K562 (cell line): ENCODE results near the gene TMPRSS5. TPM values are rescaled to one million over a fixed set of nuclear protein-coding genes. Genes with fewer than 3 reads are reported as not detected.

Source experiments
- BHLHE40 ChIP-seq: IDR thresholded peaks from 2 replicates; pipeline ENCODE4 v1.6.1; 2011; ENCODE audit warnings: low read length, improper control_type of control experiment
- CHCHD3 ChIP-seq: fragments of 250-450 bp; sonication (Bioruptor Pico); IDR thresholded peaks from 2 replicates; pipeline ENCODE4 v2.1.2; 2022; ENCODE audit warnings: mild to moderate bottlenecking
- ETV1 ChIP-seq: fragments of 450-650 bp; conservative IDR thresholded peaks from 2 replicates; pipeline ENCODE4 v1.6.1; 2016; ENCODE audit warnings: missing genetic modification characterization, control low read depth, low read depth, missing compliant biosample characterization
- EWSR1 ChIP-seq: fragments of 450-650 bp; IDR thresholded peaks from 2 replicates; pipeline ENCODE4 v1.6.1; 2018; ENCODE audit warnings: borderline replicate concordance, mild to moderate bottlenecking, low read depth, moderate library complexity; ENCODE audit not compliant: partially characterized antibody
- FOXM1 ChIP-seq, 2 experiments: fragments of 450-650 bp in 1 of 2; sonication (generic) in 1 of 2; formaldehyde crosslinking in 1 of 2; IDR thresholded peaks; 2 replicates each; pipeline versions ENCODE4 v1.6.1 to v1.9.0; 2017 to 2022; ENCODE audit warnings: low read depth in 2 of 2, mild to moderate bottlenecking in 2 of 2, missing genetic modification reagents in 1 of 2, moderate library complexity in 1 of 2
- HIVEP1 ChIP-seq: fragments of 250-450 bp; sonication (Bioruptor Pico); IDR thresholded peaks from 2 replicates; pipeline ENCODE4 v1.4.0; 2020; ENCODE audit warnings: mild to moderate bottlenecking
- IRF1 ChIP-seq: sonication (generic); formaldehyde crosslinking; IDR thresholded peaks from 2 replicates; pipeline ENCODE4 v1.8.0; 2022; ENCODE audit warnings: missing genetic modification reagents, mild to moderate bottlenecking, borderline replicate concordance
- IRF9 ChIP-seq: fragments of 450-650 bp; IDR thresholded peaks from 2 replicates; pipeline ENCODE4 v1.6.1; 2016; ENCODE audit warnings: missing biosample characterization, missing genetic modification characterization
- KDM2B ChIP-seq: fragments of 250-450 bp; sonication (Bioruptor Pico); IDR thresholded peaks from 2 replicates; pipeline ENCODE4 v1.8.0; 2021; ENCODE audit warnings: mild to moderate bottlenecking, moderate library complexity
- KHSRP ChIP-seq: fragments of 450-650 bp; IDR thresholded peaks from 2 replicates; pipeline ENCODE4 v1.6.1; 2017
- MEF2D ChIP-seq: conservative IDR thresholded peaks from 2 replicates; pipeline ENCODE4 v1.6.1; 2016; ENCODE audit warnings: low read depth, missing genetic modification characterization, missing compliant biosample characterization
- PHB ChIP-seq: fragments of 250-450 bp; sonication (Bioruptor Pico); IDR thresholded peaks from 2 replicates; pipeline ENCODE4 v1.5.0; 2021
- SMAD1 ChIP-seq: fragments of 150-350 bp; IDR thresholded peaks from 2 replicates; pipeline ENCODE4 v1.6.1; 2014; ENCODE audit warnings: low read length, low read depth; ENCODE audit not compliant: partially characterized antibody
- SREBF1 ChIP-seq: fragments of 150-350 bp; IDR thresholded peaks from 2 replicates; pipeline ENCODE4 v1.6.1; 2014; ENCODE audit warnings: antibody characterized with exemption, low read depth, low read length, borderline replicate concordance
- TEAD1 ChIP-seq, 2 experiments: fragments of 450-650 bp in 1 of 2; sonication (generic) in 1 of 2; formaldehyde crosslinking; IDR thresholded peaks; 2 replicates each; pipeline versions ENCODE4 v1.4.0 to v1.8.0; 2020 to 2022; ENCODE audit warnings: mild to moderate bottlenecking in 2 of 2, missing genetic modification reagents in 1 of 2
- TSC22D4 ChIP-seq: fragments of 450-650 bp; IDR thresholded peaks from 2 replicates; pipeline ENCODE4 v1.6.1; 2016; ENCODE audit warnings: missing genetic modification characterization, missing biosample characterization, control low read depth
- ZBTB11 ChIP-seq, 3 experiments: fragments of 200-800 bp in 1 of 3; fragments of 250-450 bp in 1 of 3; fragments of 450-650 bp in 1 of 3; sonication (Bioruptor Pico) in 1 of 3; sonication (Bioruptor generic) in 1 of 3; formaldehyde crosslinking in 1 of 3; IDR thresholded peaks; 2 replicates each; pipeline versions ENCODE4 v1.6.1 to v1.8.0; 2016 to 2022; ENCODE audit warnings: mild to moderate bottlenecking in 2 of 3, missing genetic modification characterization in 2 of 3, missing compliant biosample characterization in 1 of 3, moderate library complexity in 1 of 3
- ZBTB34 ChIP-seq: fragments of 250-450 bp; sonication (Bioruptor Pico); IDR thresholded peaks from 2 replicates; pipeline ENCODE4 v1.8.0; 2021; ENCODE audit warnings: mild to moderate bottlenecking, moderate library complexity
- ZC3H11A ChIP-seq: IDR thresholded peaks from 2 replicates; pipeline ENCODE4 v1.6.1; 2012; ENCODE audit warnings: low read depth, low read length, improper control_type of control experiment
- ZKSCAN3 ChIP-seq: fragments of 250-450 bp; sonication (Bioruptor Pico); IDR thresholded peaks from 2 replicates; pipeline ENCODE4 v1.4.0; 2020
- ZZZ3 ChIP-seq: fragments of 450-650 bp; IDR thresholded peaks from 2 replicates; pipeline ENCODE4 v1.6.1; 2016; ENCODE audit warnings: antibody characterized with exemption, mild to moderate bottlenecking, moderate library complexity
- polyA plus RNA-seq, 8 experiments: library from polyadenylated mRNA; depleted of rRNA in 4 of 8; stranded (reverse) in 5 of 8; unstranded in 3 of 8; fragments of >200 nt; fragmentation: Nextera tagmentation in 2 of 8; fragmentation: Illumina TruSeq in 1 of 8; extraction: Ambion mirVana in 2 of 8; extraction: Trizol in 1 of 8; gene quantifications; 2 replicates each; pipeline versions ENCODE4 v1.2.1 to v1.2.3, GENCODE V29; 2011 to 2014; ENCODE audit warnings: inconsistent platforms in 1 of 8, missing spikeins in 1 of 8
- total RNA-seq, 7 experiments: library from RNA; depleted of rRNA in 6 of 7; stranded (reverse); fragments of >200 nt in 6 of 7; fragmentation: Illumina TruSeq in 2 of 7; extraction: Trizol in 2 of 7; gene quantifications; 2 replicates each; pipeline versions ENCODE4 v1.2.1 to v1.2.3, GENCODE V29; 2011 to 2021; ENCODE audit warnings: low replicate concordance in 1 of 7

Gene TMPRSS5
- total and polyA plus RNA-seq, 9 of the 15 experiments (the other 6 are each of a cell fraction or from before 2014, with no cell fraction given): 0.07 to 0.49 (median 0.17) TPM; not detected in 1

- TF ChIP-seq TEAD1 (CRISPR knock-in tag; IDR thresholded peaks at IDR 0.05): peak; percentile 56 to 82; a peak in 1 of 4 replicates
- TF ChIP-seq ZBTB34: no peak
- TF ChIP-seq EWSR1: no peak
- TF ChIP-seq ETV1: peak; percentile 43
- no peak for TF ChIP-seq ZKSCAN3 (CRISPR knock-in tag)
- TF ChIP-seq ZBTB11 (CRISPR knock-in tag; IDR thresholded peaks at IDR 0.05): 0 out of 6 replicates have a peak, but pooled peaks of 1 of the 3 experiments have one; percentile 11
- no peak for TF ChIP-seq KHSRP
- no peak for TF ChIP-seq TSC22D4 (tag)
- TF ChIP-seq IRF1 (CRISPR knock-in tag): no peak
- 0 out of 2 replicates have a peak, but pooled peaks have one; percentile 28 for TF ChIP-seq SREBF1
- no peak for TF ChIP-seq ZC3H11A
- TF ChIP-seq MEF2D (tag): no peak
- TF ChIP-seq HIVEP1 (CRISPR knock-in tag): no peak
- TF ChIP-seq IRF9: peak; percentile 32; the same call in 1 of the 2 replicates
- peak; percentile 28; the same call in 1 of the 2 replicates for TF ChIP-seq FOXM1 (IDR thresholded peaks at IDR 0.05; ENCODE audit: low read depth)
- no peak for TF ChIP-seq FOXM1 (CRISPR knock-in tag; IDR thresholded peaks at IDR 0.05; ENCODE audit: low read depth)
- TF ChIP-seq CHCHD3: no peak
- no peak for TF ChIP-seq KDM2B (CRISPR knock-in tag)
- no peak for TF ChIP-seq PHB (CRISPR knock-in tag)
- no peak for TF ChIP-seq BHLHE40
- TF ChIP-seq SMAD1: no peak
- no peak for TF ChIP-seq ZZZ3
Measured at GRCh38 chr11:113664069-113664980, 41.8 kb downstream of the TMPRSS5 start (continued).
